Endothelial cell of umbilical vein (primary cell): ENCODE measurements around the gene PPP4R3B. TPM values are rescaled to one million over a fixed set of nuclear protein-coding genes. Genes with fewer than 3 reads are reported as not detected.

Source experiments
- BruUV-seq: library from RNA; stranded (reverse); fragments of 400-500 nt; replicated peaks from 2 replicates; lab custom pipeline; 2021; lab: Mats Ljungman, UMichigan
- CTCF ChIA-PET: fragments of 300-600, 350-600 bp; sonication (Branson Sonifier 250); formaldehyde crosslinking; loops from one replicate; lab custom pipeline; 2021; ENCODE audit warnings: antibody characterized with exemption, inconsistent platforms; lab: Charles Lee
- POLR2A ChIA-PET: fragments of 300-600, 350-600 bp; sonication (Branson Sonifier 250); formaldehyde crosslinking; loops from one replicate; lab custom pipeline; 2021; ENCODE audit warnings: antibody characterized with exemption, inconsistent platforms; lab: Charles Lee
- DNase-seq: peaks from one replicate; pipeline ENCODE4 v3.0.0-alpha.2; 2011; ENCODE audit warnings: low read depth, low spot score
- FAIRE-seq: peaks from 2 replicates; lab custom pipeline; 2011; peaks lifted over from hg19 to GRCh38; lab: Jason Lieb, UNC
- H2AFZ ChIP-seq: 2 replicates; pipeline ENCODE4 v1.6.0; 2012; ENCODE audit warnings: low read depth, low read length, control low read depth, inconsistent platforms
- H3K27ac ChIP-seq: 2 replicates; pipeline ENCODE4 v1.5.1; 2011; ENCODE audit warnings: low read depth, mild to moderate bottlenecking, control low read depth, low read length, moderate library complexity; ENCODE audit not compliant: insufficient read depth
- H3K27me3 ChIP-seq, 2 experiments: 2 replicates each; pipeline versions ENCODE4 v1.6.0 to v1.6.1; 2011; ENCODE audit warnings: low read length in 2 of 2, mixed read lengths in 1 of 2; ENCODE audit not compliant: control insufficient read depth in 2 of 2, insufficient read depth in 2 of 2
- H3K36me3 ChIP-seq, 2 experiments: 2 replicates in 1 of 2; 3 replicates in 1 of 2; pipeline ENCODE4 v1.5.1; 2011; ENCODE audit warnings: low read length in 2 of 2, mild to moderate bottlenecking in 1 of 2, moderate library complexity in 1 of 2; ENCODE audit not compliant: control insufficient read depth in 2 of 2, insufficient read depth in 2 of 2; ENCODE audit errors: extremely low read depth in 1 of 2
- H3K4me1 ChIP-seq: 3 replicates; pipeline ENCODE4 v1.5.1; 2011; ENCODE audit warnings: mild to moderate bottlenecking, low read length; ENCODE audit not compliant: control insufficient read depth, insufficient read depth; ENCODE audit errors: extremely low read depth
- H3K4me2 ChIP-seq: 2 replicates; pipeline ENCODE4 v1.6.1; 2011; ENCODE audit warnings: low read length, control low read depth, mixed read lengths; ENCODE audit not compliant: insufficient read depth
- H3K4me3 ChIP-seq, 3 experiments: fragments of 200-600 bp in 1 of 3; sonication (generic), shearing (Covaris generic) in 1 of 3; replicated peaks in 1 of 3; 2 replicates each; pipeline ENCODE4 v1.5.1; 2011 to 2016; ENCODE audit warnings: control low read depth in 3 of 3, low read length in 3 of 3, mild to moderate bottlenecking in 2 of 3, inconsistent platforms in 1 of 3, low read depth in 1 of 3, moderate library complexity in 1 of 3; ENCODE audit not compliant: insufficient read depth in 1 of 3
- H3K79me2 ChIP-seq: 2 replicates; pipeline ENCODE4 v1.6.0; 2012; ENCODE audit warnings: low read length, inconsistent platforms; ENCODE audit not compliant: control insufficient read depth, insufficient read depth
- H3K9ac ChIP-seq: replicated peaks from 2 replicates; pipeline ENCODE3; 2011; ENCODE audit warnings: low read length, control low read depth; ENCODE audit not compliant: insufficient read depth; ENCODE audit errors: extremely low read depth
- H3K9me1 ChIP-seq: replicated peaks from 3 replicates; pipeline ENCODE4 v1.6.0; 2011; ENCODE audit warnings: mild to moderate bottlenecking, low read length; ENCODE audit not compliant: control insufficient read depth, insufficient read depth; ENCODE audit errors: extremely low read depth
- H3K9me3 ChIP-seq: replicated peaks from 2 replicates; pipeline ENCODE4 v1.5.1; 2012; ENCODE audit warnings: low read length, inconsistent platforms; ENCODE audit not compliant: control insufficient read depth, insufficient read depth
- H4K20me1 ChIP-seq: replicated peaks from 2 replicates; pipeline ENCODE3; 2011; ENCODE audit warnings: mild to moderate bottlenecking, low read length; ENCODE audit not compliant: control insufficient read depth, insufficient read depth; ENCODE audit errors: extremely low read depth
- CTCF ChIP-seq, 2 donors: IDR thresholded peaks; 1 replicate in 1 of 2; 2 replicates in 1 of 2; pipeline ENCODE4 v1.5.1; 2011; ENCODE audit warnings: low read length in 2 of 2, mild to moderate bottlenecking in 2 of 2, moderate library complexity in 2 of 2, control low read depth in 1 of 2, inconsistent platforms in 1 of 2, low read depth in 1 of 2; ENCODE audit not compliant: insufficient read depth in 1 of 2; ENCODE audit errors: extremely low read depth in 1 of 2
- EZH2 ChIP-seq: IDR thresholded peaks from 2 replicates; pipeline ENCODE4 v1.6.1; 2012; ENCODE audit warnings: borderline replicate concordance, low read depth, mild to moderate bottlenecking, moderate library complexity, low read length, inconsistent platforms; ENCODE audit not compliant: severe bottlenecking
- FOS ChIP-seq: IDR thresholded peaks from 2 replicates; pipeline ENCODE4 v1.6.1; 2011; ENCODE audit warnings: mild to moderate bottlenecking, low read length, moderate library complexity, borderline replicate concordance; ENCODE audit not compliant: insufficient read depth
- GATA2 ChIP-seq: IDR thresholded peaks from 2 replicates; pipeline ENCODE4 v1.7.0; 2011; ENCODE audit warnings: low read depth, mild to moderate bottlenecking, moderate library complexity, mixed read lengths, low read length; ENCODE audit not compliant: insufficient read length, insufficient read depth
- JUN ChIP-seq: IDR thresholded peaks from 2 replicates; pipeline ENCODE4 v1.6.1; 2011; ENCODE audit warnings: borderline replicate concordance, low read depth; ENCODE audit not compliant: insufficient read length, insufficient read depth
- MAX ChIP-seq: IDR thresholded peaks from 2 replicates; pipeline ENCODE4 v1.6.1; 2011; ENCODE audit not compliant: insufficient read depth, insufficient read length
- MYC ChIP-seq: IDR thresholded peaks from one replicate; pipeline ENCODE4 v1.6.1; 2011; ENCODE audit warnings: mild to moderate bottlenecking, low read depth, low read length
- POLR2A ChIP-seq: IDR thresholded peaks from 2 replicates; pipeline ENCODE4 v1.6.1; 2012; ENCODE audit warnings: low read depth, mild to moderate bottlenecking, control low read depth, low read length
- POLR2AphosphoS5 ChIP-seq: IDR thresholded peaks from 2 replicates; pipeline ENCODE4 v1.6.1; 2012; ENCODE audit warnings: low read depth, mild to moderate bottlenecking, control low read depth, low read length, moderate library complexity; ENCODE audit not compliant: insufficient read depth
- dilution Hi-C: fragments of 300-500 bp; cut with MboI; formaldehyde crosslinking; loops from one replicate; pipeline ENCODE4 v1.15.0; 2019; ENCODE audit warnings: low sequenced_read_pairs; ENCODE audit not compliant: extremely low pct_ligation_motif_present
- intact Hi-C: fragments of 100-400 bp; cut with micrococcal nuclease; formaldehyde crosslinking; loops from one replicate; pipeline ENCODE4 v1.10.0; 2022
- polyA plus RNA-seq, 4 experiments: library from polyadenylated mRNA; depleted of rRNA in 3 of 4; stranded (reverse) in 3 of 4; unstranded in 1 of 4; fragments of >200 nt; gene quantifications; 2 replicates each; pipeline versions ENCODE4 v1.2.1 to v1.2.3, GENCODE V29; 2011 to 2012; ENCODE audit warnings: missing spikeins in 1 of 4
- total RNA-seq: library from RNA; stranded (reverse); gene quantifications from 2 replicates; pipeline ENCODE4 v1.2.3, GENCODE V29; 2021

Gene PPP4R3B
- total and polyA plus RNA-seq, 2 donors (not counting 3 experiments of a cell fraction or from before 2014, with no cell fraction given), result 11.2 to 51.5 TPM

- ChIA-PET CTCF (interaction anchor here (0.8 kb wide), 1 partner anchor 10 kb away, joined by 3 read pairs; the partner anchor contains the start of gene PPP4R3B), POLR2A (no interaction called here)
- no peak overlapping the region for H3K4me2 ChIP-seq
- H3K27me3 ChIP-seq, result no peaks in the 10 kb centered on the region
- no peak overlapping the region for H2AFZ ChIP-seq
- no peaks in the 10 kb centered on the region for H3K9me1 ChIP-seq
- no peaks in the 10 kb centered on the region for H3K9me3 ChIP-seq
- no TSS peak for BruUV-seq
- TF ChIP-seq GATA2 (no peak), EZH2 (no peak)
- DNase-seq, result no peak
- no peak overlapping the region for H3K4me3 ChIP-seq
- no peak overlapping the region for H3K9ac ChIP-seq
- dilution Hi-C loops, result no loop called here
- no peaks in the 10 kb centered on the region for H3K79me2 ChIP-seq
- intact Hi-C loops, result no loop called here
- no peak overlapping the region for H3K27ac ChIP-seq
- no peaks in the 10 kb centered on the region for H4K20me1 ChIP-seq
- FAIRE-seq, result no peak
- no peaks in the 10 kb centered on the region for H3K4me1 ChIP-seq
- no peaks in the 10 kb centered on the region for H3K36me3 ChIP-seq
Measured at GRCh38 chr2:55627915-55628314, 10.5 kb upstream of the PPP4R3B start.

GRCh38 chr2:55621802-55622201 is 4.4 kb upstream of the PPP4R3B start:
- H3K4me3 ChIP-seq, result no peak overlapping the region
- peaks cover 10% of the 10 kb centered on the region for H3K4me1 ChIP-seq
- peaks cover 38% of the 10 kb centered on the region for H3K79me2 ChIP-seq
- no peak overlapping the region for H3K27ac ChIP-seq
- DNase-seq (no peak), FAIRE-seq (no peak)
- H2AFZ ChIP-seq, result no peak overlapping the region
- no peaks in the 10 kb centered on the region for H3K9me1 ChIP-seq
- H3K36me3 ChIP-seq, result no peaks in the 10 kb centered on the region
- H4K20me1 ChIP-seq, result no peaks in the 10 kb centered on the region
- ChIA-PET POLR2A (no interaction called here), CTCF (no interaction called here)
- dilution Hi-C loops, result no loop called here
- intact Hi-C loops, result no loop called here
- H3K9ac ChIP-seq, result no peak overlapping the region
- no peaks in the 10 kb centered on the region for H3K27me3 ChIP-seq
- no peaks in the 10 kb centered on the region for H3K9me3 ChIP-seq
- no TSS peak for BruUV-seq
- H3K4me2 ChIP-seq, result no peak overlapping the region
- TF ChIP-seq CTCF (IDR thresholded peaks at IDR 0.05; ENCODE audit: extremely low read depth in 1 of 2, insufficient read depth in 1 of 2, low read depth in 1 of 2, low read length in 2 of 2) (no peak), GATA2 (no peak), FOS (no peak), EZH2 (no peak), POLR2A (no peak), MYC (no peak), POLR2AphosphoS5 (no peak), MAX (no peak), JUN (no peak)
